Measurements from ENCODE around the gene PTAFR. TPM values are rescaled to one million over a fixed set of nuclear protein-coding genes. Genes with fewer than 3 reads are reported as not detected.

Gene PTAFR
- total and polyA plus RNA-seq, 2 donors (not counting 1 experiment from before 2014, with no cell fraction given), result 5.9 to 6.2 TPM

DNA sequence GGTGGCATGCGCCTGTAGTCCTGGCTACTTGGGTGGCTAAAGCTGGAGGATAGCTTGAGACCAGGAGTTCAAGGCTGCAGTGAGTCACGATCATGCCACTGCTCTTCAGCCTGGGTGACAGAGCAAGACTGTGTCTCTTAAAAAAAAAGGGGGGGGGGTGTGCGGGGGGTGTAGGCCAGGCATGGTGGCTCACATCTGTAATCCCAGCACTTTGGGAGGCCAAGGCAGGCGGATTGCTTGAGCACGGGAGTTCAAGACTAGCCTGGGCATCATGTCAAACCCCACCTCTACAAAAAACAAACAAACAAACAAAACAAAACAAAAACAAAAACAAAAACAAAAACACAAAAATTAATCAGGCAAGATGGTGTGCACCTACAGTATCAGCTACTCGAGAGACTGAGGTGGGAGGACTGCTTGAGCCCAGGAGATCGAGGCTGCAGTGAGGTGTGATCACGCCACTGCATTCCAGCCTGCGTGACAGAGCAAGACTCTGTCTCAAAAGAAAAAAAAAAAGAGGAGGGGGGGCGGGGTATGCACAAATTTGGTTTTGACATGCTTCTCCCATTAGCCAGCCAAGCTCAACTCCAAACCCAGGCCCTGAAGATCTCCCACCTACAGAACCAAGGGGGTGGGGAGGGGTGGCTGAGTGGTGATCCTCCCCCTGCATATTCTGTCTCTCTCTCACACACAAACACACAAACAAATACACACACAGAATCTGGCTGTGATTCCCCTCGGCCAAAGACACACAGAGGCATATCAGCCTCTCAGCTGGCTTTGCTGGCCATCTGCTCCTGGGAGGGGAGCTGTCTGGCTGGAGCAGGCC lies 3.1 kb downstream of the PTAFR start:
- Mint-ChIP-seq H3K4me1 (peaks cover 80% of the 10 kb centered on the region), H3K9me3 (ENCODE audit: insufficient read depth) (no peaks in the 10 kb centered on the region), H3K4me3 (peak overlapping the region; percentile 81), H3K27ac (peak overlapping the region; percentile 90), H3K27me3 (no peaks in the 10 kb centered on the region)
- no peak for TF ChIP-seq CTCF (IDR thresholded peaks at IDR 0.05)
- no peak for TF ChIP-seq EZH2 (IDR thresholded peaks at IDR 0.05; ENCODE audit: borderline replicate concordance, insufficient read depth, low read depth, low read length, poor library complexity, severe bottlenecking)
- intact Hi-C loops (cut with micrococcal nuclease), result loop anchor here (2.0 to 10.0 kb wide), 2 partner anchors 47 to 1889 kb away; partner anchors contain the start of gene SH3BGRL3
- Histone ChIP-seq H3K27me3 (replicated peaks in 1 of 4; ENCODE audit: control extremely low read depth in 1 of 4, control insufficient read depth in 3 of 4, insufficient read depth in 4 of 4, low read length in 3 of 4) (no peaks in the 10 kb centered on the region), H3K79me2 (ENCODE audit: control insufficient read depth, insufficient read depth, low read length) (peaks cover 32% of the 10 kb centered on the region), H3K4me3 (ENCODE audit: control extremely low read depth in 1 of 5, extremely low read depth in 1 of 5, insufficient read depth in 1 of 5, low read depth in 2 of 5, low read length in 4 of 5) (peak overlapping the region in 2 of 5 experiments; percentile 25 to 38), H3K9me3 (ENCODE audit: control extremely low read depth in 1 of 3, control insufficient read depth in 2 of 3, insufficient read depth in 1 of 3, low read length in 2 of 3) (peaks cover 0 to 3% (median 0%) of the 10 kb centered on the region in 3 donors), H3K9ac (ENCODE audit: low read length) (no peak overlapping the region), H3K36me3 (replicated peaks in 1 of 2; ENCODE audit: control extremely low read depth in 1 of 2, control insufficient read depth in 1 of 2, extremely low read depth in 1 of 2, insufficient read depth in 2 of 2, low read length in 1 of 2) (no peaks in the 10 kb centered on the region), H2AFZ (ENCODE audit: insufficient read depth, low read depth, low read length, poor library complexity, severe bottlenecking) (no peak overlapping the region), H3K27ac (ENCODE audit: low read length in 2 of 2) (peak overlapping the region in 1 of 2 donors; percentile 12), H4K20me1 (ENCODE audit: control insufficient read depth, insufficient read depth, low read length, poor library complexity, severe bottlenecking) (no peaks in the 10 kb centered on the region), H3K4me2 (replicated peaks; ENCODE audit: low read depth, low read length, poor library complexity, severe bottlenecking) (peak overlapping the region; percentile 89), H3K4me1 (ENCODE audit: control insufficient read depth in 2 of 2, insufficient read depth in 2 of 2, low read length in 2 of 2) (peaks cover 88 to 100% of the 10 kb centered on the region in 2 donors)
- peak; percentile 29 for DNase-seq
- ChIA-PET CTCF (interaction anchor here (0.6 to 4.9 kb wide), 11 partner anchors 10 to 316 kb away, joined by 3 to 30 read pairs (median 4); no protein-coding TSS in a partner anchor), POLR2A (interaction anchor here (0.6 to 2.3 kb wide), 6 partner anchors 13 to 564 kb away, joined by 3 to 7 read pairs (median 5); partner anchors contain the start of gene YTHDF2)
- peak; percentile 5 for ATAC-seq (ENCODE audit: low read depth)
- WGBS (ENCODE audit: insufficient coverage), result 52% methylated on average over 6 of the region's 11 CpGs

Data from B cell (primary cell).